Vagina (tissue), 2 donors: Measurements from ENCODE around the gene KNSTRN. TPM values are rescaled to one million over a fixed set of nuclear protein-coding genes. Genes with fewer than 3 reads are reported as not detected.

Experiments used
- DNase-seq, 2 donors: peaks; one replicate each; pipeline ENCODE4 v3.0.0-alpha.2; 2017; ENCODE audit errors: extremely low spot score in 2 of 2
- H3K27ac ChIP-seq: fragments of 200-600 bp; sonication (generic); one replicate; pipeline ENCODE4 v1.5.1; 2019
- H3K27me3 ChIP-seq: fragments of 200-600 bp; sonication (generic); one replicate; pipeline ENCODE4 v1.5.1; 2019
- H3K36me3 ChIP-seq, 2 donors: fragments of 200-600 bp; sonication (generic); one replicate each; pipeline ENCODE4 v1.5.1; 2017 to 2019
- H3K4me1 ChIP-seq: fragments of 200-600 bp; sonication (generic); one replicate; pipeline ENCODE4 v1.5.1; 2019
- H3K4me3 ChIP-seq, 2 donors: fragments of 200-600 bp; sonication (generic); 1 replicate in 1 of 2; 2 replicates in 1 of 2; pipeline ENCODE4 v1.5.1; 2016 to 2019
- H3K9me3 ChIP-seq: fragments of 200-600 bp; sonication (generic); one replicate; pipeline ENCODE4 v1.5.1; 2019
- POLR2A ChIP-seq, 2 donors: fragments of 450-650 bp; IDR thresholded peaks; one replicate each; pipeline ENCODE4 v1.6.1; 2017; ENCODE audit warnings: antibody characterized with exemption in 2 of 2, mild to moderate bottlenecking in 2 of 2, moderate library complexity in 2 of 2
- POLR2AphosphoS5 ChIP-seq, 2 donors: sonication (generic); formaldehyde crosslinking; IDR thresholded peaks; one replicate each; pipeline ENCODE4 v1.9.0; 2017; ENCODE audit warnings: antibody characterized with exemption in 2 of 2, mild to moderate bottlenecking in 2 of 2, low read depth in 1 of 2; ENCODE audit not compliant: insufficient read depth in 1 of 2
- intact Hi-C: fragments of 100-400 bp; cut with DNase I; formaldehyde crosslinking; loops from one replicate; pipeline ENCODE4 v1.15.1; 2023
- total RNA-seq: library from RNA; depleted of rRNA; stranded (reverse); fragments of >200 nt; gene quantifications from one replicate; pipeline ENCODE4 v1.2.3, GENCODE V29; 2016
- TF ChIP-seq, protein P1 (sequence below), 3 experiments: fragments of 450-650 bp in 2 of 3; fragments of 200-600 bp in 1 of 3; sonication (generic) in 1 of 3; IDR thresholded peaks; one replicate each; pipeline ENCODE4 v1.5.1; 2017 to 2019; ENCODE audit warnings: antibody characterized with exemption in 3 of 3, mild to moderate bottlenecking in 2 of 3, moderate library complexity in 2 of 3

KNSTRN gene
- total RNA-seq, 1 donor from 2014 or later: 13.5 TPM

DNA sequence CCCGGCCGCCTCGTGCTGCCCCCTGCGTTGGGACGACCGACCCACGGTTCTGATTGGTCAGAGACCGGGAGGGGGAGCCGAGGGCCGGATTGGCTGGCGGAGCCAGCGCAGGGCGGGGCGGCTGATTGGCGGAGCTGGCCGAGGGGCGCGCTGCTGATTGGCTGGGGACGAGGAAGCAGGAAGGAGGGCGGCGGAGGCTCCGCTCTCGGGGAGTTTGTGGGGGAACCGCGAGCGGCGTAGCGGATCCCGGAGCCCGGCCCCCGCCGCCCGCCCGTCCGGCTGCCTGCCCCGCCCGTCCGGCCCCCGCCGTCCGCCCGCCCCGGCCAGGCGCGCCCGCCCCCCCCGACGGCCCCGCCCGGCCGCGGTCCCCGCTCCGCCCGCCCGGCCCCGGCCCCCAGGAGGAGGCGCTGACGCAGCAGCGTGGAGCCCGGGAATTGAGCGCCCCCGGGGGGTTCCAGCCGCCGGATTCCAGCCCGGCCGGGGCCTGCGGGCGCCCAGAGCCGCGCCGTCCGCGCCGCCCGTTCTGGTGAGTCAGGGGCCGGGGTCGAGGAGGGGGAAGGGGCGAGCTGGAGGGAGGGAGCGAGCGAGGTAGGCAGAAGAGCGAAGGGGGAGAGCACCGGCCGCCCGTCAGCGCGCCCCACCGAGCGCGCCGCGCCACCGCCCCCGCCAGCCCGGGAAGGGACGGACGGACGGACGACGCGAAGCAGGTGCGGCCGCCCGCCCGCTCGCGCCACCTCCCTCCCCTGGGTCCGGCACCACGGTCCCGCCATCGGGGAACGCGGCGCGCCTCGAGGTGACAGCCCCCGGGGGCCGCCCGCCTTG, 58.4 kb downstream of the KNSTRN start, which contains the start of gene BAHD1:
BAHD1 (plus strand) TSS at position 211 of the 822 bp plus-strand sequence. CDS start 17,512 bp downstream, outside the sequence.
- H3K27me3 ChIP-seq: no peaks in the 10 kb centered on the region
- H3K36me3 ChIP-seq: no peaks in the 10 kb centered on the region
- intact Hi-C loops: no loop called here
- peak in 1 of 2 donors; percentile 97 for DNase-seq
- no peaks in the 10 kb centered on the region for H3K9me3 ChIP-seq
- TF ChIP-seq POLR2AphosphoS5 (IDR thresholded peaks at IDR 0.05; ENCODE audit: insufficient read depth in 1 of 2, low read depth in 1 of 2): peak in 1 of 2 donors; percentile 64
- TF ChIP-seq, protein P1, sequence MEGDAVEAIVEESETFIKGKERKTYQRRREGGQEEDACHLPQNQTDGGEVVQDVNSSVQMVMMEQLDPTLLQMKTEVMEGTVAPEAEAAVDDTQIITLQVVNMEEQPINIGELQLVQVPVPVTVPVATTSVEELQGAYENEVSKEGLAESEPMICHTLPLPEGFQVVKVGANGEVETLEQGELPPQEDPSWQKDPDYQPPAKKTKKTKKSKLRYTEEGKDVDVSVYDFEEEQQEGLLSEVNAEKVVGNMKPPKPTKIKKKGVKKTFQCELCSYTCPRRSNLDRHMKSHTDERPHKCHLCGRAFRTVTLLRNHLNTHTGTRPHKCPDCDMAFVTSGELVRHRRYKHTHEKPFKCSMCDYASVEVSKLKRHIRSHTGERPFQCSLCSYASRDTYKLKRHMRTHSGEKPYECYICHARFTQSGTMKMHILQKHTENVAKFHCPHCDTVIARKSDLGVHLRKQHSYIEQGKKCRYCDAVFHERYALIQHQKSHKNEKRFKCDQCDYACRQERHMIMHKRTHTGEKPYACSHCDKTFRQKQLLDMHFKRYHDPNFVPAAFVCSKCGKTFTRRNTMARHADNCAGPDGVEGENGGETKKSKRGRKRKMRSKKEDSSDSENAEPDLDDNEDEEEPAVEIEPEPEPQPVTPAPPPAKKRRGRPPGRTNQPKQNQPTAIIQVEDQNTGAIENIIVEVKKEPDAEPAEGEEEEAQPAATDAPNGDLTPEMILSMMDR (IDR thresholded peaks at IDR 0.05): no peak
- TF ChIP-seq POLR2A (IDR thresholded peaks at IDR 0.05): peak in 1 of 2 donors; percentile 27
- H3K27ac ChIP-seq: peak within 1 kb of the TSS; percentile 88
- peaks cover 75% of the 10 kb centered on the region for H3K4me1 ChIP-seq
- H3K4me3 ChIP-seq: peak within 1 kb of the TSS; percentile 88 to 99

DNA sequence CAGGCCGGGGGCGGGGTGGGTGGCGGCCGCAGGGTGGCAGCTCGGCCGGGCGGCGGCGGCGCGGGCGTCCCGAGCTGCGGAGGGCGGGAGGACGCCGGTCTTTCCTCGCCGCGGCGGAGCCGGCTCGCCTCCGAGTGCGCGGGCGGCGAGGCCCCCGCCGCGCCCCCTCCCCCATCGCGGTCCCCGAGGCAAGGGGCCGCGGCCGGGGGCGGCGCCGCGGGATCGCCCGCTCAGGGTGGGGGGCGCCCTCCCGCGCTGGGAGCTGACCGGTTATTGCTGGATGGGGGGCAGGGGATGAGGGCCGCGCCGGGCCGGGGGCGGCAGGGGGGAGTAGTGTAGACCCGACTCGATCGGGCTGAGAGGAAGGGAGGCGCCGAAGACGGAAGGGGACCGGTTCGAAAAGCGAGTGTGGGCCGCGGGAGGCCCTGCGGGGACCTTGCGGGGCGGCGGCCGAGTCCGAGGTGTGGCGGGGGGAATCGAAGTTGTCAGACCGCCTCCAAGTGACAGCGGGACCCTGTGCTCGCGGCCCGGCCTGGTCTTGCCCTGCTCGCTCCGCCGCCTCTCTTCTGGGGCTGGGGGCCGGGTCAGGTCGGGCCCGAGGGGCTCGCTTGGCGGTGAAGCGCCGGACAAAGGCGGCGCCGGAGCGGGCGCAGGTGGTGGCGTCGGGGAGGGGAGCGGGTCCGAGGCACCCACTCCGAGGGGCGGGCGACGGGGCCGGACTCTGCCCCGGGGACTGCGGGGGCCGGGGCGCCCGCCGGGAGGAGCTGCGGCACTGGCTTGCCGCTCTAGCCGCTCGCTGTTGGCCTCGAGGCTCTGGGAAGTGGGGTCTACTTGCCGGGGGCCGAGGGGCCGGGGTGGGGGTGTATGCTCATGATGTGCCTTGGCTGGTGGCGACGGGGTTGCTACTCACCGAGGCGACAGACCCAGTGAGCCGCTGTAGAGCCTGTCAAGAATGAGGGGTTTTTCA, 59.3 kb downstream of the KNSTRN start:
- H3K4me3 ChIP-seq: peak overlapping the region; percentile 88 to 99
- no peak for DNase-seq

DNA sequence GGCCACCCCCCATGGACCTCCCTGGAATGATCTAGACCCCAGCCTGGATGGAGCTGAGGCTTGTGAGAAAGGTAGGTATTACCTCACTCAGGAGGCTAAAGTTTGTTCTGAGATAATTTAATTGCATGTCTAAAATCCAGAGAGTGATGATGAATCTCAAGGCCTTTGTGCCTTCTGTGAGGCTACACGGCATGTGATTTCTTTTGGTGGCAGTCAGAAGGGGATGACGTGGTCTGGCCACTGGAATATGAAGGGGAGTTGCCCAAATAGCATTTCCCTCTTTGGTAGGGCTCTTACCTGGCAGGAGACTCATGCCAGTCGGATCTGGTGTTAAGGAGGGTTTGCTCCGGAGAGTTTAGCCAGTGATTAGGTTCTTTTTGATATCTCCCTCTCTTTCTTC, 60.7 kb downstream of the KNSTRN start:
- DNase-seq: no peak
- no peaks in the 10 kb centered on the region for H3K36me3 ChIP-seq
- no peaks in the 10 kb centered on the region for H3K9me3 ChIP-seq
- H3K27me3 ChIP-seq: no peaks in the 10 kb centered on the region
- H3K27ac ChIP-seq: no peak overlapping the region
- TF ChIP-seq POLR2AphosphoS5 (IDR thresholded peaks at IDR 0.05; ENCODE audit: insufficient read depth in 1 of 2, low read depth in 1 of 2) (no peak), POLR2A (IDR thresholded peaks at IDR 0.05) (no peak)
- TF ChIP-seq, protein P1 (IDR thresholded peaks at IDR 0.05): no peak
- peaks cover 64% of the 10 kb centered on the region for H3K4me1 ChIP-seq
- H3K4me3 ChIP-seq: no peak overlapping the region
- intact Hi-C loops: no loop called here

More for the DNA sequence above, 59.3 kb downstream of the KNSTRN start:
- H3K27ac ChIP-seq: peak overlapping the region; percentile 88
- no peaks in the 10 kb centered on the region for H3K9me3 ChIP-seq
- intact Hi-C loops: no loop called here
- no peaks in the 10 kb centered on the region for H3K27me3 ChIP-seq
- no peak for TF ChIP-seq POLR2A (IDR thresholded peaks at IDR 0.05)
- no peak for TF ChIP-seq POLR2AphosphoS5 (IDR thresholded peaks at IDR 0.05; ENCODE audit: insufficient read depth in 1 of 2, low read depth in 1 of 2)
- TF ChIP-seq, protein P1 (IDR thresholded peaks at IDR 0.05): no peak
- no peaks in the 10 kb centered on the region for H3K36me3 ChIP-seq
- peaks cover 70% of the 10 kb centered on the region for H3K4me1 ChIP-seq

DNA sequence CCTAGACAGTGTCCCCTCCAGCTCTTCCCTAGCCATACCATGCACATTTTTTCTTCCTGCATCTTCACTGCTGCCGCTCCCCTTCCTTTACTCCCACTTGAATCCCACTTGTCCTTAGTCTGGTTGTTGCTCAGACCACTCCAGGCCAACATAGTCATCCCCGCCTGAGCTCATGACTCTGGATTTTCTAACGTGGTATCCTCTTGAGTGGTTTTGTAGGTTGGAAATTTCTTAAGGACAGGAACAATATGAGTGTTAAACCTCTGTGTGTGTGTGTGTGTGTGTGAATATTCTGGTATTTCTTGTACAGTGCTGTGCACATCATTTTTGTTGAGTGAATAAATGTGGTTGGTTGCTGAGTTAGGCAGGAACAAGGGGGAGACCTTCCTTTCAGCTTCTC, 61.3 kb downstream of the KNSTRN start:
- Histone ChIP-seq H3K27me3 (no peaks in the 10 kb centered on the region), H3K4me3 (no peak overlapping the region), H3K9me3 (no peaks in the 10 kb centered on the region), H3K27ac (no peak overlapping the region), H3K4me1 (peaks cover 60% of the 10 kb centered on the region), H3K36me3 (no peaks in the 10 kb centered on the region)
- TF ChIP-seq POLR2AphosphoS5 (IDR thresholded peaks at IDR 0.05; ENCODE audit: insufficient read depth in 1 of 2, low read depth in 1 of 2) (no peak), POLR2A (IDR thresholded peaks at IDR 0.05) (no peak)
- TF ChIP-seq, protein P1 (IDR thresholded peaks at IDR 0.05): no peak
- no peak for DNase-seq
- intact Hi-C loops: no loop called here

Other genes starting within 250 kb of the KNSTRN start
- gene BUB1B, start 221.7 kb upstream of the KNSTRN start, total RNA-seq: 5.6 TPM
- gene PAK6, start 143.7 kb upstream of the KNSTRN start, total RNA-seq: 19.9 TPM
- gene ANKRD63, start 99.7 kb upstream of the KNSTRN start, total RNA-seq: not detected
- 14.0 TPM for gene PLCB2, start 74.8 kb upstream of the KNSTRN start, total RNA-seq
- 5.2 TPM for gene INAFM2, start 59.0 kb upstream of the KNSTRN start, total RNA-seq
- 16.0 TPM for gene CCDC9B, start 41.8 kb upstream of the KNSTRN start, total RNA-seq
- 9.8 TPM for gene PHGR1, start 31.7 kb upstream of the KNSTRN start, total RNA-seq
- gene DISP2, start 24.5 kb upstream of the KNSTRN start, total RNA-seq: 0.74 TPM
- 30.4 TPM for gene IVD, start 23.1 kb downstream of the KNSTRN start, total RNA-seq
- gene BAHD1, start 58.2 kb downstream of the KNSTRN start, total RNA-seq: 9.6 TPM
- gene CHST14, start 88.3 kb downstream of the KNSTRN start, total RNA-seq: 8.6 TPM
- gene CCDC32, start 182.3 kb downstream of the KNSTRN start, total RNA-seq: 20.6 TPM
- gene RPUSD2, start 186.6 kb downstream of the KNSTRN start, total RNA-seq: 12.8 TPM
- gene KNL1, start 211.5 kb downstream of the KNSTRN start, total RNA-seq: 3.4 TPM